Measurements from ENCODE around the gene FBXL17.

The FBXL17 gene

DNA sequence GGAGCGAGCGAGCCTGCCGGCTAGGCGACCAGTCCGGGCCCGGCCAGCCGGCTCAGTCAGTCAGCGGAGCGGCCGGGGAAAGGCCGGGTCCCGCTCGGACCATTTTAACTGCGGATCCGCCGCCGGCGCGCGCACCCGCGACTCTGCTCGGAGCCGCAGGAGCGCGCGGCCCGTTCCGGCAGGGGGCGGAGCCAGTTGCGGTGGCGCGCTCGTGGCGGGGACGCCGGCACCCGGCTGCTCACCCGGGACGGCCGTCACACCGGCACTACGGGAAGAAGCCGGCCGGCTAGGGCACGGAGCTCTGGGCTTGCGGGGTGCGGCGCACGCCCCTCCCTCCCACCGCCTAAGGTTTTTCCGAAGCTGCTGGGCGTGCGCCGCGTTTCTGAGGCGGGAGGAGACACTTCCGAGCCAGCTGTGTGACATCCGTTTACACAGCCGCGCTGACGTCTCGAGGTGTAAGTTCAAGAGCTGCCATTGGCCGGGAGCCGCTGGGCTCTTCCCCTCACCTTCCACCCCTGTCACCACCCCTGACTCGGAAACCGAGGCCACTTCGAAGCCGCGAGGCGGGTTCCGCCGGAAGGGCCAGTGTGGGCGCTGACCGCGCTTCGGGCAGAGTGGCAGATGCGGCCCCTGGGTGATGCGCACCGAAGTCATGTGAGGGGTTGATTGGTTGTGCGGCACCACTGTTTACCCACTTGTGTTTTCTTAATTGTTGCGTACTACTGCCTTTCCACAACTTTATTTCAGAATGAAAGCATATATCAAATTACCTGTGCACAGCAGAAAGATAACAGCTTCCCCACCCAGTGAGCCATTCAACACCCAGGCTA is at the start of gene FBXL17:
Gene FBXL17 (minus strand): TSS at position 145 of the 830 bp plus-strand sequence.
- DNase-seq = peak; percentile 90
- Histone ChIP-seq H3K27me3 (ENCODE audit: insufficient read depth, low read length, poor library complexity) (no peaks in the 10 kb centered on the region), H4K20me1 (ENCODE audit: insufficient read depth, low read length) (peaks cover 6% of the 10 kb centered on the region; the same call in 1 of the 2 replicates), H3K36me3 (ENCODE audit: insufficient read depth, low read length) (no peaks in the 10 kb centered on the region; the same call in 1 of the 2 replicates), H3K4me3 (ENCODE audit: low read depth in 1 of 2, low read length in 2 of 2) (peak within 1 kb of the TSS; percentile 51 to 65), H3K4me2 (ENCODE audit: insufficient read depth, low read length) (peak within 1 kb of the TSS; percentile 73), H3K4me1 (ENCODE audit: insufficient read depth, low read length) (peaks cover 35% of the 10 kb centered on the region), H3K9ac (ENCODE audit: low read depth, low read length) (peak within 1 kb of the TSS; percentile 99), H3K27ac (ENCODE audit: low read length) (peak within 1 kb of the TSS; percentile 97), H3K9me3 (ENCODE audit: insufficient read depth, low read length, severe bottlenecking) (no peaks in the 10 kb centered on the region), H2AFZ (ENCODE audit: low read depth, low read length) (peak within 1 kb of the TSS; percentile 69), H3K79me2 (ENCODE audit: insufficient read depth, low read length) (peaks cover 49% of the 10 kb centered on the region)
- TF ChIP-seq EZH2 (IDR thresholded peaks at IDR 0.05; ENCODE audit: borderline replicate concordance, low read depth, low read length, severe bottlenecking) (no peak), CTCF (IDR thresholded peaks at IDR 0.05; ENCODE audit: borderline replicate concordance, extremely low read depth, low read length, poor library complexity, severe bottlenecking) (no peak)
- peak; percentile 77 for ATAC-seq (ENCODE audit: insufficient read depth, low read depth)

- no peak for DNase-seq
- no peak for TF ChIP-seq EZH2 (IDR thresholded peaks at IDR 0.05; ENCODE audit: borderline replicate concordance, low read depth, low read length, severe bottlenecking)
- no peak for TF ChIP-seq CTCF (IDR thresholded peaks at IDR 0.05; ENCODE audit: borderline replicate concordance, extremely low read depth, low read length, poor library complexity, severe bottlenecking)
- no peak for ATAC-seq (ENCODE audit: insufficient read depth, low read depth)
- Histone ChIP-seq H4K20me1 (ENCODE audit: insufficient read depth, low read length) (no peaks in the 10 kb centered on the region), H3K4me1 (ENCODE audit: insufficient read depth, low read length) (no peaks in the 10 kb centered on the region), H3K9ac (ENCODE audit: low read depth, low read length) (no peak overlapping the region), H3K27ac (ENCODE audit: low read length) (no peak overlapping the region), H2AFZ (ENCODE audit: low read depth, low read length) (no peak overlapping the region), H3K79me2 (ENCODE audit: insufficient read depth, low read length) (no peaks in the 10 kb centered on the region), H3K9me3 (ENCODE audit: insufficient read depth, low read length, severe bottlenecking) (no peaks in the 10 kb centered on the region), H3K27me3 (ENCODE audit: insufficient read depth, low read length, poor library complexity) (no peaks in the 10 kb centered on the region), H3K4me2 (ENCODE audit: insufficient read depth, low read length) (no peak overlapping the region), H3K36me3 (ENCODE audit: insufficient read depth, low read length) (no peaks in the 10 kb centered on the region), H3K4me3 (ENCODE audit: low read depth in 1 of 2, low read length in 2 of 2) (no peak overlapping the region)
Observed at GRCh38 chr5:108430931-108431608, 49.2 kb upstream of the FBXL17 start.

DNA sequence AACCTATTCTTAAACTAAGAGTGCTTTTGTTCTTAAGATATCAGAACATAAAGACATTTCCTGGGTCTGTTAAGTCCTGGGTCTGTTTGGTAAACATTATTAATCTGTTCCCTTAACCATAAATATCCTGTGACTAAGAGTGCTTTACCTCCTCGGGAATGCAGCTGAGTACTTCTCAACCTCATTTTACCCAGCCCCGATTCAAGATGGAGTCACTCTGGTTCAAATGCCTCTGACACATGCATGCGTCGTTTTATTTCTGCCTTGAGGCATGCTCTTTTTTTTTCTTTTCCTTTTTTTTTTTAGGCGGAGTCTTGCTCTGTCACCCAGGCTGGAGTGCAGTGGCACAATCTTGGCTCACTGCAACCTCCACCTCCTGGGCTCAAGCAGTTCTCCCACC is 39.8 kb upstream of the FBXL17 start:
- Histone ChIP-seq H2AFZ (ENCODE audit: low read depth, low read length) (no peak overlapping the region), H4K20me1 (ENCODE audit: insufficient read depth, low read length) (no peaks in the 10 kb centered on the region), H3K4me3 (ENCODE audit: low read depth in 1 of 2, low read length in 2 of 2) (no peak overlapping the region), H3K27ac (ENCODE audit: low read length) (no peak overlapping the region), H3K4me2 (ENCODE audit: insufficient read depth, low read length) (no peak overlapping the region), H3K36me3 (ENCODE audit: insufficient read depth, low read length) (no peaks in the 10 kb centered on the region), H3K27me3 (ENCODE audit: insufficient read depth, low read length, poor library complexity) (no peaks in the 10 kb centered on the region), H3K79me2 (ENCODE audit: insufficient read depth, low read length) (no peaks in the 10 kb centered on the region), H3K4me1 (ENCODE audit: insufficient read depth, low read length) (no peaks in the 10 kb centered on the region), H3K9ac (ENCODE audit: low read depth, low read length) (no peak overlapping the region), H3K9me3 (ENCODE audit: insufficient read depth, low read length, severe bottlenecking) (no peaks in the 10 kb centered on the region)
- DNase-seq (no peak), ATAC-seq (ENCODE audit: insufficient read depth, low read depth) (no peak)
- TF ChIP-seq EZH2 (IDR thresholded peaks at IDR 0.05; ENCODE audit: borderline replicate concordance, low read depth, low read length, severe bottlenecking) = no peak
- no peak for TF ChIP-seq CTCF (IDR thresholded peaks at IDR 0.05; ENCODE audit: borderline replicate concordance, extremely low read depth, low read length, poor library complexity, severe bottlenecking)

All from DND-41 (cell line).